Stimulated activated CD8-positive, alpha-beta memory T cell treated with anti-CD3 and anti-CD28 coated beads, Interleukin-15, amount 100 ng/mL, for 4 hours (primary cell): ENCODE data around the gene PDCD10.

Experiments
- DNase-seq, 2 donors: peaks; one replicate each; pipeline ENCODE4 v3.0.0-alpha.2; 2020; ENCODE audit warnings: low read depth in 2 of 2

PDCD10 gene

GRCh38 chr3:167679526-167679925, 55.2 kb downstream of the PDCD10 start:
- DNase-seq: no peak

GRCh38 chr3:167675848-167676247, 58.8 kb downstream of the PDCD10 start:
- no peak for DNase-seq

GRCh38 chr3:167673221-167673620, 61.5 kb downstream of the PDCD10 start:
- DNase-seq: no peak

DNA sequence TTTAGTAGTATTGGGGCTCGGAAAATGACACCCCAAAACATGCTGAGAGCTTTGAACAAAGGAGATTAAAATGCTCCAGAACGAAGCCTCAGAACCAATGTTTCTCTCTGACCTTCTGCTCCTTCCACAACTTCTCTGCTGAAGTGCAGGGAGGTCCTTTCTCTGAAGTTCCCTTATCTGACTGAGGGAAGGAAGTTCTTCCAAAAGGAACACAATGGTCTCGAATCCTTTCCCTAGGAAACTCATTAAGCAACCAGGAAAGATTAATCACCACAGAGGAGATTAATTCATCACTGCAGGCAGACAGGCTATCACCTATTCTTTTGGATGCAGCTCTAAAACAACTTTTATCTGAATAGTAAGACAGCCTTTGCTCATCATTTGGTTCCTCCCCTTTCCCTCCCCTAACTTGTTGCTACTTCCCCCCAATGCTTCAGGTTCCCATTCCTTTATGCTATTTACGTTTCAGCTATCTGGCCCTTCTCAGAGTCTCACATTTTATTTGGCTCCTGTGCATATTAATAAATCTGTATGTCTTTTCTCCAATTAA, 62.7 kb downstream of the PDCD10 start:
- no peak for DNase-seq

DNA sequence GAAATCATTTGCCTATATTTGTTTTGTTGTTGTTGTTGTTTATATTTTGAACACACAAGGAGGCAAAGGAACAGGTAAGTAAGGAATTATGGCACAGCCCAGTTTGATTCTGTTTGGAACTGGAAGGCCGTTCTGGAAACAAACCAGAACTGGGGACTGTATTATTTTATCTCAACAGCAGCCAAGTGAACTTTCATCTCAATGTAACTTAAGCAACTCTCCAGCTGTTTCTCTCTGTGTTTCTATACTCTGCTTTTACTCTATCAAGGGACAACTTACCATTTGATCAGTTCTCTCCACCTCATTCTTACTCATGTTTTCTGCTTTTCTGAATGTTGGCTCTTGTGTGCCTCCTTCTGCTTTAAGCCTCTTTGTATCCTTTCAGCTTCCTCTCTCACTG, 65.0 kb downstream of the PDCD10 start:
- DNase-seq: no peak

DNA sequence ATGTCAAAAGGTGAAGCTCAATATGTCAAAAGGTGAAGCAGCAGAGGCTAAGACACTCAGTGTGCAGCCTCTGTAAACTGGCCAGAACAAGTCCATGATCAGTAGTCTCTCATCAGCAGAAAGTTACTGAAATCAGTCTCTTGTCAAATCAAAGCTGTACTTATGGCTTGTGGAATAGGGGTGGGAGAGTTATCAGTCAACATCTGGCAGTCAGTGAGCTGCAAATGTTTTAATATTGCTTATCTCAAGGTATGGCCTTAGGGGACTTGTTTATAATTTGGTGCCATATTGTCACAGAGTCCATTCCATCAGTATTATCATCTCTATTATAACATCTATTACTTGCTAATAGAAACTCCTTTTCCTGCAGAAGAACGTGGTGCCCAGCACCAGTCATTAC, 66.0 kb downstream of the PDCD10 start:
- no peak for DNase-seq

DNA sequence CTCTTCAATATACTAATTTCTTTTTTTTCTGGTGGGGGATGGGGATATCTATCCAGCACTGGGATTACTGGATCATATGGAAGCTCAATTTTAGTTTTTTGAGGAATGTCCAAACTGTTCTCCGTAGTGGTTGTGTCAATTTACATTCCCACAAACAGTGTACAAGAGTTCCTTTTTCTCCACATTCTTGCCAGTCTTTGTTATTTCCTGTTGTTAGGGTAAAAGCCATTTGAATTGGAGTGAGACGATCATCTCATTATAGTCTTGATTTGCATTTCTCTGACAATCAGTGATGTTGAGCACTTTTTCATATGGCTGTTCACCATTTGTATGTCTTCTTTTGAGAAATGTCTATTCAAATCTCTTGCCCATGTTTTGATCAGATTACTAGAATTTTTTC, 68.1 kb downstream of the PDCD10 start:
- no peak for DNase-seq

DNA sequence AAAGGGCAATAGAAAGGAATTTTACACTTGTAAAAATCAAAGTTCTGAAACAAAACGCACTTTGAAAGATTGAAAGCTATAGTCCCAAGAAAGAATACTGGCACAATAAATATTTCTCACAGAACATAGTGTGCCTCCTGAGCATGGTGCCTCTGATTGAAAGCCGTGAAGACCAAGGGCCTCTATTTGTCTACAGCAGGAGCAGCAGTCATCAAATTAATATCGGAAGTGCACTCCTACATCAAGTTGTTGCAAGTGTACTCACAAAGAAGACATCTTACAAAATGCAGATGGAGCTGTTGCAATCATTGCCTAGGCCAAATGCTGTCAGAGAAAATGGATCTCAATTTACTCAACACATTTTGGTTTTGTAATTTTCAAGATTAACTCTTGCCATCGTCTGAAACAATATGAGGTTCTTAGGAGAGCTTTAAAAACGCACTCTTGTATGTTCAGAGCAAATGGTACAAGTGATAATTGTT, 71.7 kb downstream of the PDCD10 start:
- no peak for DNase-seq

DNA sequence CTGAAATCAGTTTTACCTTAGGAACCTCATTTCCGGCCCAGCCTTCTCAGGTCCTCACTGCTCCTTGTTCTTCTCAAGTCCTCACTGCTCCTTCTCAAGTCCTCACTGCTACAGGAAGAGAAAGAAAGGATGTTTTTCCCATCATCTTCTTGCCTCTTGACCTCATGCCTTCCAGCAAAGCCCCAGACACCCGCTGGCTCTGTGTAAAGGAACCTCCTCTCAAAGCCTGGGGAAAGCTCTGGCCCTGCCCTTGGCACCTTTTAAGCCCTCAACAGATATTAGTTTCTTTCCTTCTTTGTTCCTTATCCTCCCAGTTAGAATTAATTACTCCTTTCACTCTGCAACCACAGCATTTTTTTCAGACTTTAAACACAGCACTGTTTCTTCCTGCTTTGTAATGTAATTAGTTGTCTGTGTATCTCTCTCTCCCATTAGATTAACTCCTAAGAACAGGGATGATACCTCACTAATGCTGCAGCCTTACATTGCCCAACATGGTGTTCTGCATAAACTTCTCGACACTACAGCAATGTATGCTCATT, 76.9 kb downstream of the PDCD10 start:
- no peak for DNase-seq

DNA sequence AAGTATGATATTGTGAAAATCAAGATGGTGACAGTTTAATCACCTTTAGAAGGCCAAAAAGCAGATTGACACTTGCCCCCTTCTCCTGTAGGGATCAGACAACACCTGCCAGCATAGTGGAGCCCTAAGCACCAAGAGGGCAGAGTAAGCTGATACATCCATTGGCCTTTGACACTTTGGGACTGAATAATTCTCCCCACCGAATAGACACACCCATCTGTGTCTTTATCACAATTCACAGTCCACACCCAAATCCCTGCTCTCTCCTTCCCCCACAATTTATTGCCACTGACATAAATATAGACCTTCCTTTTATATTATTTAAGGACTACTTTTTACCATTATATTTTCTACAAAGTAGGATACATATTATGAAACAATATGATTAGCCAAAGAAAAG, 77.9 kb downstream of the PDCD10 start:
- DNase-seq: no peak

- DNase-seq: no peak
Observed at GRCh38 chr3:167653760-167654159, 80.9 kb downstream of the PDCD10 start, which contains the start of gene WDR49. TSS of gene WDR49 (minus strand) at chr3:167653942. CDS start at chr3:167653425, 517 bp downstream.

GRCh38 chr3:167653155-167653554, 81.5 kb downstream of the PDCD10 start:
- no peak for DNase-seq

- DNase-seq: no peak
Observed at GRCh38 chr3:167651826-167652225, 82.9 kb downstream of the PDCD10 start.

DNA sequence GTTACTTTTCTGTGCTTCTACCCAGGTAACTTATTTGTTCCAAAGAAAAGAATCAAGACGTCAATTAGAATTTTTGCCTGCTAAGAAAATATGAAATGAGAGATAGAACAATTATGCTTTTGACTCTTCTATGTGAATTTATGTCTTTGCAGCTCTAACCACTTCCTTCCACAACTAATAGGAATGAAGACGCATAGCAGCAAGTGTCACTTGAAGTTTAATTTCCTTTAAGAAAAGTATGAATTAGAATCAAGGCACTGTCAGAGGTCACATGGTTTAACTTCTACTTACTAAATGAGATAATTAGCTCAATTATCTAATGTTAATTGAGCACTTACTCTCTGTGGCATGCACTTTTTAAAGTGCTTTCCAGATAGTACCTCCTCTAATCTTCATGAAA, 84.2 kb downstream of the PDCD10 start:
- no peak for DNase-seq

DNA sequence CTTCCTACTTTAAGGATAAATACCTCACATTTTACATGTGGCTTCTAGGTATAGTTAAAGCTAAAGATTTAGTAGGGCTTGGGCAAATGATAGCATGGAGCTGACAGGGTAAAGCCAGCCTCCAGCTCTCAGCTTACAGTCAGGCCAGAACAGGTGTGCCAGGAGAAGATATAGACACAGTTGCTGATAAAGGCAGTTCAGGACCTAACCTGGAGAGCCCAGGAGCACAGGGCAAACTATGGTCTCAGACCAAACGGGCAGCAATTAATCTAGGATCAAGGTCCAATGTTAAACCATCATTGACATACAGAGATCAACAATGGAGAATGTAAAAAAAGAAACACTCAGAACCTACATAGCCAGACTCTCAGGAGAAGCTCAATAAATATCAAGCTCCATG, 84.9 kb downstream of the PDCD10 start:
- no peak for DNase-seq

- DNase-seq: no peak
Observed at GRCh38 chr3:167644611-167645010, 90.1 kb downstream of the PDCD10 start.
